Frontal cortex (tissue), 4 donors: ENCODE measurements around the gene SLC44A1. TPM values are rescaled to one million over a fixed set of nuclear protein-coding genes. Genes with fewer than 3 reads are reported as not detected.
"Not testable (repeated sequence)": the region's sequence is repeated elsewhere in the genome, so short reads cannot be mapped to it uniquely, and the experiment has no call there.

Experiments
- DNase-seq, 2 donors: peaks; one replicate each; pipeline ENCODE4 v3.0.0; 2012; ENCODE audit warnings: low spot score in 2 of 2
- FAIRE-seq: peaks from 2 replicates; lab custom pipeline; 2012; peaks lifted over from hg19 to GRCh38; lab: Jason Lieb, UNC
- total RNA-seq: library from RNA; depleted of rRNA; stranded (reverse); fragments of >200 nt; gene quantifications from one replicate; pipeline ENCODE4 v1.2.3, GENCODE V29; 2014
- donor health status: control.
- donor health status: control.
- donor health status: control.

SLC44A1 gene
- total RNA-seq, 1 donor from 2014 or later = 38.7 TPM

DNA sequence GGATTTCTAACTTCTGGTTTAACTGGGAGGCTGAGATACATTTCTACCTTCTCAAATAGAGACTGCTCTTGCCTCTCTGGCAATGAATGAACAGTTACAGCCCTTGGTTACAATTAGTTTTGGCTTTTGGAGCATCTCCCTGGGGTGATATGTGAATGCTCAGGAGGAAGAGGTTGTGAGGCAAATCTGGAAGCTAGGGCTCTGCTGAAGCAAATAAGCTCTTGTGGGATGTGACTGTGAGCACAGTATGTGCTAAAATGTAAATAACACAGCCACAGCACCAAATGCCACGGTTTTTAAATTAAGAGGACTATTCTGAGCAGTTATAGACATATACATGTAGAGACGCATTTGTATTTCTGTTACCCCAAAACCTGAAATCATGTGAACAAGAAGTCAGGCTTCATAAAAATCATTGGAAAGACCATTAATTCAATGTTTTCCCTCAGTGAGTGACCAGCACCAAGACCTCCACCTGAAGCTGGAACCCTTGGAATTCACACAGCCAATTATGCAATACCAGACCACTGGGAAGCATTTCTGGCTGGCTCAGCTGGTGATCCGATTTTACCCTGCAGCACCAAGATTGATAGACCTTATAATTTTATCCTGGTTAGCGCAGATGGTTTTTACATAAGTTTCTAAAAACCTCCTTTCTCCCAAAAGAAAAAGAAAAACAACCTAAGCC is 3.0 kb upstream of the SLC44A1 start:
- no peak for DNase-seq
- no peak for FAIRE-seq

DNA sequence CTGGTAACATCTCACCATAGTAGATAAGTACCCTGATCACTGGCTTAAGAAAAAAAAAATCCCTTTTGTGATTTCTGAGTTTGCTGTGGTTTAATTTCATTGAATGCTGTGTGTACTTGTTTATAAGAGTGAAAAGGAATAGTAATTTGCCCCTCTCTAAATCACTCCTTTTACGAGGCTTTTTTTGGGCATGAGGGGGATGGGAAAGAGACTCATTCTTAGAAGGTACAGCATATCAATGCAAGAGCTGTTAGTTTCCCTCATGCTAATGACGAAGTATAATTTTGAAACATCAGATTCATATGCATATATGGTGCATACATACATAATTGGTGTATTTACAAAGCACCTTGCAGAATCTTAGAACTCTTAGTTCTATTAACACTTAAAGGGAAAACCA is 2.4 kb upstream of the SLC44A1 start:
- DNase-seq (no peak), FAIRE-seq (no peak)

DNA sequence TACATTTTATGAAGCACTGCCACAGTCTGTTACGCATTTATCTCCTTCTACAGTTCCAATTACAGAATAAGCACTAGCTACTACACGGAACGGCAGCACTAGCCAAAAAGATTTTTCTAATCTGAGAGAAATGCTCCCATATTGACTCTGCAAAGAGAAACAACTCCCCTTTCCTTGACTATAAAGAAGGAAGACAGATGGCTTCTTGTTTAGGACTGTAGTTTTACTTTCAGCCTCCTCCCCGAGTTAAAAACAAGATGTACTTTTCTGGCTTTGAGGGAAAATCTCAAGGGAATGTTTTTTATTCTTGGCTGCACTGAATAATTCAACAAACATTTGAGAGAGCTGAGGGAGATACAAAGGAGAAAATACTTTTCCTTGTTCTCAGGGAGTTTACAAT is 1.9 kb upstream of the SLC44A1 start:
- DNase-seq = no peak
- FAIRE-seq = no peak

DNA sequence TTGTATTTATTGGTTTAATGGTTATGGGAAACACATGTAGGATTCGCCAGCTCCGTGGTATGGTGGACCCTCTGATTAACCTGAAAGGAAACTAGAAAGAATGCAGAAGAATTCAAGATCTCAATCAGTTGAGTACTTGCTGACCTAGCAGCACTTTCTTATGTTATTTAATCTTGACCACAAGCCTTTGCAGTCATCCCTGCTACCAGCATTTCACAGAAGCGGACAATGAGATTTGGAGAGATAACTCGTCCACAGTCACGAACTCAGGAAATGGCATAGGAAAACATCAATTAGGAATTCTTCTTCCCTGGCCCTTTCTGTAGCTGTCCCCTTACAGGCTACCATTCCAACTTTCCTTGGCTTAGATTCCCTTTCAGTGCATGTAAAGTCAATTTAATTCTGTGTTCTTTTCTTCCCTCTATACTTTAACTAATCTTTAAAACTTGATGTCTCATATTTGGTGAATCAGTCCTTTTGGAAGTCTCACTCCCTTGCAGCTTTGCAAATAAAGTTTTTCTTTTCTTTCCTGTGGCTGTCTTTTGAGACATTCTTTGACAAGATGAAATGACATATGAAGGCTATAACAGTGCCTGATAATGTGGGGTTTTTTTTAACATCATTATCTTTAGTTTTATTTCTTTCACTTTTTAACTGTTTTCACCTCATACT is 1.3 kb upstream of the SLC44A1 start:
- no peak for FAIRE-seq
- no peak for DNase-seq

DNA sequence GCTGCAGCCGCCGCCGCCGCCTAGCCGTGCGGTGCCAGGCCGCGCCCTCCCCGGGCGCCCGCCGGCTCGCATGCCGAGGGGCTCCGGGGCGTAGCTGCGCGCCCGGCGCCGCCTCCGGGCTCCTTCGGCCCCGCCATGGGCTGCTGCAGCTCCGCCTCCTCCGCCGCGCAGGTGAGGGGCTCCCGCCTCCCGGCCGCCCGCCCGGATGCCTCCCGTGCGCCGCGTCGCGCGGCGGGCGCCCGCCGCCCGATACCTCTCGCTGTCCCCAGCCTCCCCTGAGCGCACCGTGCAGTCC is 230 bp downstream of the SLC44A1 start:
- no peak for DNase-seq
- no peak for FAIRE-seq

DNA sequence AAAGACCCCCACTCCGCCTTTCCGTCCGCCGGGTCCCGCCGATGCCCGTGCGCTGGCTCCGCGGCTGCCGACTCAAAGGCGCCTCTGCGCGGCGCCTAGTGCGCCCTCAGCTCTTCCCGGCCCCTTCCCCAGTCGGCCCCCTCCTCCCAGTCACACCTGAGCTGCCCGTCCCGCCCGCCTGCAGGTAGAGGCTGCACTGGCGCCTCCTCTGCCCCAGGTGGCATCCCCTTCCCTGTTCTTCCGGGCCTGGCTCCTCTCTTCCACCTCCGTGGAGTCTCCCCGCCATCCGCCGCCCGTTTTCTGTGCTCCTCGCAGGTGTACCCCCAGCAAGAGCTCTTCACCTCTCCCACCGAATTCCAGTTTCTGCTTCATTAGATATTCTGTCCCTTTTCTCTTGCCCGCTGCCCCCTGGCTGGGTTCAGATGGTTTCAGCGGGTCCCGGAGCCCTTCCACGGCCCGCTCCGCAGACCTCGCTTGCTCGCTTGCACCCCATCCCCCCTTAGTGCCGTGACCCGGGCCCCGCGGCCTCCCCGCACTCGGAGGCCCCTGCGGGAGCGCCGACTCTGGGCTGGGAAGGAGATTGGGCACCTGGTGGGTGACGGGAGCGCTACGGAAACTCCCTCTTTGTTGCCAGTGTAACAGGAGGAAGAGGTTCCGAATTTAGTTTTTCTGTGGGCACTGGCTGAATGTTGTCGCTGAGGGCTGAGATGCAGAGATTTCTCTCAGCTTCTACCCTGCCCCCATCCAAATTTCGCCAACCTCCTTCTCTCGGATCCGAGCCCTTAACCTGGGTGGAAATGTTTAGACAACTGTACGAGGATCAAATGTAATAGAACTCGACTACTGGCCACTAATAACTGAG is 809 bp downstream of the SLC44A1 start:
- DNase-seq (peak; percentile 29 to 35), FAIRE-seq (no peak)

DNA sequence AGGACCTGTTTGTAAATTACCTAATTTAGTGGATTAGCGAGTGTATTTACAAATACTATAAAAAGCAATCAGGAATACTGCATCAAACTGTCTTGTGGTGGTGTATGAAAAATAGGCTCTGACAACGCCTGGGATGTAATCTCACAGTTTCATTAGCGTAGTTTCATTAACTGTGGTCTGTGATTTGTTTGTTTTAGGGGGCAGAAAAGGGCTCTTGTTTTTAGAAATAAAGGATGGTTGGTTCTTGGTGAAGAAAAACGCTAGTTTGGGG is 1.4 kb downstream of the SLC44A1 start:
- FAIRE-seq (no peak), DNase-seq (no peak)

DNA sequence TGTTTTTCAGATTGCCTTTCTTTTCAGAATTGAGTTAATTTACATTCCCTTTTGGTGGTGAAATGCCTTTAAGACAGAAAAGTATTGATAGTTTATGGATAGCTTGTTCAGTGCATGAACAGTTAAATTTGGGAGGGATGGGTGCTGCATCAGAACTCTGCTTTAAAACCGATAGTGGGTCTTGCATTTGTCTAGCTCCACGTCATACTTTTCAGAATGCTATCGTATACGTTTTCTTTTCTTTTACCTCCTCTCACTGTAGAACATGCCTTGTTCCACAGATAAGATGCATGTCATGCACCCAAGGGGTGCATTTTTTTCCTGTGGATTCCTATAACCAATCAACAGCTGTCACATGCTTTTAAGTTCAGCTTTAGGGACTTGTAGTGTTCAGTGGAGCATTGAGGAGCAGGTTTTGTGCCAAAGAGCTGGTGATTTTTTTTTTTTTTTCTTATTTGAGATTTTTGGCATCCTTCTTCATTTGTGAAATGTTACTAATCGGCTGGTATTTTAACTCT is 2.3 kb downstream of the SLC44A1 start:
- DNase-seq (no peak), FAIRE-seq (no peak)

DNA sequence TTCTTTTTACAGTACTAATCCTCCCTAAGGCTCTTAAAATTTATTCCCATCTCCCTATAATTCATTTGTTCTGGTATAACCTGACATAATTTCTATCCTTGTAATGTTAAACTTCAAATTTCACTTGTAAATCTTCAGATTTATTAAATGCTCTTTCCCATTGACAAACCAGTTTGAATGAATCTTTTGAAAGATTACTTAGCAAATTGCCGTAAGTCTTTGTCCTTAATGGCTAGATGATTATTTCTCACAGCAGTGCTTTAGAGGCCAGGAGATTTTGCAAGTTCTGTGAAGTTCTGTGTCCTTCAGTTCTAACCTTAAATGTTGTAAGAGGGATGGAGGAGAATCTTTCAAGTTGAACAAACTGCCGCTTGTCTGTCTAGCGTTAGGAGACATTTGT is 4.2 kb downstream of the SLC44A1 start:
- FAIRE-seq (no peak), DNase-seq (no peak)

DNA sequence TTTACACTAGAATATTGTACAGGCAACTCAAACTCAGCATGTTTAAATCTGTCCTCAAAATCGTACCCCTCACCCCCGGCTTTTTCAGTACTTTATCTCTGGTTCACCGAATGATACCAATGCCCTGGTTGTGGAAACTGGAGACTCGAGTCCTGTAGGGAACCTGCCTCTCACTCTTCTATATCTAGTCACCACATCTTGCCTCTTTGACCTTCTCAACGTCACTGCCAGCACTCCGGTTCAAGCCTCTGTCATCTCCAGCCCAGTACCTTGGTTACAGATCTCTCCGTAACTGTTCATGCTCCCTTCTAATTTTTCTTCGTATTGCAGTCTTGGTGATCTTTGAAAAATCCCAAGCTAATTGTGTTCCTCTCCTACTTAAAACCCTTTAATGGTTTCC is 6.7 kb downstream of the SLC44A1 start:
- DNase-seq = no peak
- no peak for FAIRE-seq

DNA sequence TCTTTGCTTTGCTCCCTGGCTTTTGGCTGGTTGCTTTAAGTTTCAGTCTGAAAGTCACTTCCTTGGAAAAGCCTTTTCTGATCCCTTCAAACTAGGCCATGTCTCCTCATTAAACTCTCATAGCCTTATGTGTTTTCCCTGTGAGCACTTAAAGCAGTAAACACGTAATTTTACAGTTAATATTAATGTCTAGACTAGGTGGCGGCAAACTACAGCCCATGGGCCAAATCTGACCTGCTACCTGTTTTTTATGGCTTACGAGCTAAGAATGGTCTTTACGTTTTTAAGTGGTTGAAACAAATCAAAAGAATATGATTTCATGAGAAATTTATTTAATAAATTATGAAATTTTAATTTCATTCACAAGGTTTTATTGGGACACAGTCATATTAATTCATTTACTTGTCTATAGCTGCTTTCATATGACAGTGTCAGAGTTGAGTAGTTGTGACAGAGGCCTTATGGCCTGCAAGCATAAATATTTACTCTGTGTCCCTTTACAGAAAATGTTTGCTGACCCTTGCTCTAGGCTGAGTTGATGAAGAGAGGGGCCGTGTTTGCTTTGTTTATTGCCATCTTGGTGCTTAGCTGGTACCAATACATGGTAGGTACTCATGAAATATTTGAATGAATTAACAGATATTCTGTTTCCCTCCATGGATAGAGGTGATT is 7.4 kb downstream of the SLC44A1 start:
- DNase-seq (no peak), FAIRE-seq (no peak)

DNA sequence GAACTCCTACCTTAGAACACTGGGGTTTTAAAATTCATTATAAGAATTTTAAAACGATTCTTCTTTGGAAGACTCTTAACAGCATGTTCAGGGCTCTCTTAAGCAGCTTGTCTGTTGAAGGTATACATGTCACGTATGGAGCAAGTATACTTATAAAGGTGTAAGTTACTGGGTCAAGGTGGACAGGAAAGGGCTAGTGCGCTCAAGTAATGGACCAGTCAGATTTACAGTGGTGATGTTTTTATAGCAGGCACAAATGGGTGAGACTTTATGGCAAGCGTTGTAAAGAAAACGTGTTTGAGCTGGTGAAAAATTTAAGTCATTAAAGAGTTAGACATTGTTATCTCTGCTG is 7.9 kb downstream of the SLC44A1 start:
- FAIRE-seq = no peak

DNA sequence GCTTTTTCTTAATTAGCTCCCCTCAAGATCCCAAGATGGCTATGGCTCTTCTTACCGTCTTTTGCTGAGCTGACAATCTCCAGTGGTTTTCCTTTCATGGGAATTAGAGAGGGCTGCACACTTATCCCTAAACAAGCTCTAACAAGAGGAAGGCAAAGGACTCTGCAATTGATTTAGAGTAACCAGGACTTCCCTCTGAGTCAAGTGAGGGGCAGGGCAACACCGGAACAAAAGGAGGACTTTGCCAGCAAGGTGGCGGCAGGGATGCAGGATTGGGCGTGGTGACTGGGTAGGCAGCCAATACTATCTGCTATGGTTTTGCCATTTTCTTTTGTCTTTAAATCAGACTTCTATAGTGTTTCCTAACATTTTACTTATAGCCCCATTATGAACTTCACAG is 9.8 kb downstream of the SLC44A1 start:
- DNase-seq (no peak), FAIRE-seq (no peak)

More for the DNA sequence above, 7.9 kb downstream of the SLC44A1 start:
- DNase-seq = no peak

DNA sequence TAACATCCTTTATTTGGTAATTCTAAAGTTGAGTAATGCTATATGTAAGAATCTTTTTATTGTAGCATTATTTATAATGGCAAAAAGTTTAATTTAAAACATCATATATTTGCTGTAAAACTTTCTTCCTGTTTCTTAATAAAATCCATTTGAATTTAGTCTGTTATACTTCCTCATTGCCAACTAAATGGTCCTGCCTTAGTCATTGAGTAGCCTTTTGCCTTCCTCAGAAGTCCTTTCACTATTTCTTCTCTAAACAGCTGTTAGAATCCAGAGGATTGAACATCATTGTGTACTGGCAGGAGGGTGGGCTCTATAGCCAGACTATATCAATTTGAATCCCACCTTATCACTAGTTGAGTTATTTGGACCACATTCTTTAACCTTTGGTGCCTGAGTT is 11.0 kb downstream of the SLC44A1 start:
- FAIRE-seq = no peak
- no peak for DNase-seq

DNA sequence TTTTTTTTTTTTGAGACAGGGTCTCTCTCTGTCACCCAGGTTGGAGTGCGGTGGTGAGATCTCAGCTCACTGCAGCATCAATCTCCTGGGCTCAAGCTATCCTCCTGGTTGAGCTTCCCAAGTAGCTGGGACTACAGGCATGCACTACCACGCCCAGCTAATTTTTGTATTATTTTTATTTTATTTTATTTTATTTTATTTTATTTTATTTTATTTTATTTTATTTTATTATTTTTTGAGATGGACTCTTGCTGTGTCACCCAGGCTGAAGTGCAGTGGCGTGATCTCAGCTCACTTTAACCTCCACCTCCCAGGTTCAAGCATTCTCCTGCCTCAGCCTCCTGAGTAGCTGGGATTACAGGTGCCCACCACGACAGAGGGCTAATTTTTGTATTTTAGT is 12.1 kb downstream of the SLC44A1 start:
- DNase-seq, FAIRE-seq: not testable (repeated sequence)

DNA sequence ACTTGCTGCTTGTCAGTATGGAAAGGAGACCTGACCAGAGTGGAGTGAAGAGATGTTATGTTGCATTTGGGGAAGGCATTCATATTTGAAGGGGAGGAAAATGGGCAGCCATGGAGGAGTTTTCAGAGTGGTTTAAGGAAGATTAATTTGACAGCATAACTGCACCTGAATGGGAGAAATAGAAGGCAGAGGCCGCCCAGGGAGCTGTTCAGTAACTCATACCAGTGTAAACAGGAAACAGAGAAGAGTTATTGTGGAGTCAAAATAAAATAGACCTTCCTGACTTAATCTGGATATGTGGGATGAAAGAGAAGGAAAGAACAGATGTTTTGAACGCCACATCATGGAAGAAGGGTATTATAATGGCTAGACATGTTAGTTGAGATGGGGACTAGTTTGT is 13.4 kb downstream of the SLC44A1 start:
- no peak for DNase-seq
- no peak for FAIRE-seq

DNA sequence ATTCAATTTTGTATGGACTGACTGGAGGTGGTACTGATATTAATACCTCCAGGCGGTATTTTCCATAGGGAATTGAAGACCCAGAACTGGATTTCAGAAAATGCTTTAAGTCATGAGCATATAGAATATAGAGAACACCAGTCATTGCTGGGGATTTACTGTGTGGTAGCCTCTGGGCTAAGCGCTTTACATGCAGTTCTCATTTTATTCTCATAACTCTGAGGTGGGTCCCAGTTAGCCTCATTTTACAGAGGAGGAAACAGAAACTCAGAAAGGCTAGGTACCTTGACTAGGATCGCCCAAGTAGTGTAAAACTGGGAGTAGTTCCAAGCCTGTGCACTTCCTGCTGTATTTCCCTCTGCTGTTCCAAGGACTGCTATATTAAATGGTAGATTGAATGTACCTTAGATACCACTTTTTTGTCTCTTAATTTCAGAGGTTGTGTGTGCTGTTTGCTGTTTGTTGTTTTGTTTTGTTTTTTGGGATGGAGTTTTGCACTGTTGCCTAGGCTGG is 13.8 kb downstream of the SLC44A1 start:
- DNase-seq (no peak), FAIRE-seq (no peak)

DNA sequence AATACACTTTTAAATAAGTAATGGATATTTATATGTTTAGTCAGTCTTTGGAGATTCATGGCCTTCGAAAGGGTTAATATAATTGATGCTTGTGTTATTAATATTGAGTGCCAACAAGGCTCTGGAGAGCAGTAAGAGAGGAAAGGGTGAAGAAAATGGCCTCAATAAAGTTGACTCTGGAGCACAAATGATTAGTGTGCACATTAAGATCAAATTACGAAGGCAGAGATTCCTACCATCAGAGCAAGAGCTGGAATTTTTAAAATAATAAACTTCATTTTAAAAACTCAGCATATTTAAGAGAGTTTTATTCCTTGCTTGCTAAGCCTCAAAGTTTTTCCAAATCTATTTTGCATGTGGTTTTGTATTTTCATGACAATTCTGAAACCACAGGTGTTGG is 14.8 kb downstream of the SLC44A1 start:
- no peak for FAIRE-seq
- DNase-seq = no peak

DNA sequence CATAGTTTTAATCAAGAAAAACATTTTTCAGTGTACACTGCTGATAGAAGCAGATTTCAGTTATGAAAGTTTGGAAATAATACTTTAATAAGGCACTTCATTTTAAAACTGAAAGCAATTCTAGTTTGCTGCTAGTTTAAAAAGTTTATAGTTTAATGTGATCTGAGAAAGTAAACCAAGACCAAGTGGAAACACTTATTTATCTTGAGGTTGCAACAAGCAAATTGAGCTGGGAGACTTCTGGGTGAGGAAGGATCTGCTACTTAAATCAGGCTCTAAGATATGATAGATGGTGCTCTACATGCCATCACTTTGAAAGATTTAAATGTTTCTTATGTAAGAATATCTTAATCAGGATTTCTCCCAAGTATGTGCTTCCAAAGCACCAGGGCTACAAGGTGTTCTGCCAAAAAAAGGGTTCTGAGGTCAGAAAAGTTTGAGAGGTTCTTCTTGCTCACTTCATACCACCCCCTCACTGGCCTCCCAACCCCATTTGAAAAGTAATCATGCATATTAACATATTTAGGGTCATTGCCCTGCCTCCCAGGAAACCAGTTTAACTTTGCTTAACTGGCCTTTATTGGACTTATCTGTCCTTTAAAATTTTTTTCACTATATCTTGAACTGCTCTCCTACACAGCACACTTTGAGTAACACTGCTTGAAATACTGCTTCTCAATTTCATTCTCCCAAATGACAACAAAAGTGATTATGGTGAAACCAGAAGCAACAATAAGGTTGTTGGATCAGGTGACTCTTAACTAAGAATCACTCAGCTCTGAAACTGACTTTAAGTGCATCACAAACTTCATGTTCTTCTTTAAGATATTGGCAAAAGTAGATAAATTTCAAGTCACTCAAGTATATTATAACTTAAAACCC is 15.5 kb downstream of the SLC44A1 start:
- FAIRE-seq (no peak), DNase-seq (no peak)

DNA sequence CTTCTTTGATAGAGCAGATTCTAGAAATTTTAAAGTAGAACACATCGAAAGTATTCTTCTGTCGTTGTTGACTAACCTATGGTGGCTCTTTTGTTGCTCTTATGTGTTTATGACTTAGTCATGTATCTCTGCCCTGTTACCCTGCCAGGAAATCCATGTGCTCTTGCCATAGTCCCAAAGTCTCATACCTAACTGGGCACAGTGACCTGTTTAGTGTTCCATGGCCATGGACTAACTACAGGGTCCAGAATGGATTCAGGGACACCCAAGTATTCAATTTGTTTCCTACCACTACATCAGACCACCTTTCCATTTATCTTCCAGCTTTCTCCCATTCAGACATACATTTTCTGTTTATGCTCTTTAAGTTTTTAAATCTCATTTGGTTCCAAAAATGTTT is 18.0 kb downstream of the SLC44A1 start:
- FAIRE-seq = no peak

More for the DNA sequence above, 18.0 kb downstream of the SLC44A1 start:
- no peak for DNase-seq
